ENCODE data around the gene OTOA. TPM values are rescaled to one million over a fixed set of nuclear protein-coding genes. Genes with fewer than 3 reads are reported as not detected.

The OTOA gene
- total RNA-seq, 2 experiments from 2014 or later: not detected

GRCh38 chr16:21650521-21650920 is 13.2 kb upstream of the OTOA start:
- no peaks in the 10 kb centered on the region for H3K9me3 ChIP-seq (ENCODE audit: low read length)
- POLR2A ChIA-PET: no interaction called here
- DNase-seq (ENCODE audit: low spot score): no peak
- H4K20me1 ChIP-seq (ENCODE audit: insufficient read depth, low read length): no peaks in the 10 kb centered on the region; the same call in 1 of the 2 replicates
- CTCF ChIA-PET (ENCODE audit: unreplicated experiment): no interaction called here
- no peak overlapping the region for H2AFZ ChIP-seq (ENCODE audit: low read length)
- H3K9me2 ChIP-seq (ENCODE audit: insufficient read depth, low read length): no peaks in the 10 kb centered on the region
- peaks cover 80% of the 10 kb centered on the region for H3K4me1 ChIP-seq (ENCODE audit: insufficient read depth, low read length, poor library complexity, severe bottlenecking)
- H3K4me2 ChIP-seq (ENCODE audit: low read length): no peak overlapping the region
- no peak overlapping the region for H3K4me3 ChIP-seq (ENCODE audit: low read depth, low read length, poor library complexity, severe bottlenecking)
- peaks cover 17% of the 10 kb centered on the region for H3K36me3 ChIP-seq (ENCODE audit: insufficient read depth, low read length)
- BruUV-seq (replicated peaks): no TSS peak
- TF ChIP-seq, protein P1, sequence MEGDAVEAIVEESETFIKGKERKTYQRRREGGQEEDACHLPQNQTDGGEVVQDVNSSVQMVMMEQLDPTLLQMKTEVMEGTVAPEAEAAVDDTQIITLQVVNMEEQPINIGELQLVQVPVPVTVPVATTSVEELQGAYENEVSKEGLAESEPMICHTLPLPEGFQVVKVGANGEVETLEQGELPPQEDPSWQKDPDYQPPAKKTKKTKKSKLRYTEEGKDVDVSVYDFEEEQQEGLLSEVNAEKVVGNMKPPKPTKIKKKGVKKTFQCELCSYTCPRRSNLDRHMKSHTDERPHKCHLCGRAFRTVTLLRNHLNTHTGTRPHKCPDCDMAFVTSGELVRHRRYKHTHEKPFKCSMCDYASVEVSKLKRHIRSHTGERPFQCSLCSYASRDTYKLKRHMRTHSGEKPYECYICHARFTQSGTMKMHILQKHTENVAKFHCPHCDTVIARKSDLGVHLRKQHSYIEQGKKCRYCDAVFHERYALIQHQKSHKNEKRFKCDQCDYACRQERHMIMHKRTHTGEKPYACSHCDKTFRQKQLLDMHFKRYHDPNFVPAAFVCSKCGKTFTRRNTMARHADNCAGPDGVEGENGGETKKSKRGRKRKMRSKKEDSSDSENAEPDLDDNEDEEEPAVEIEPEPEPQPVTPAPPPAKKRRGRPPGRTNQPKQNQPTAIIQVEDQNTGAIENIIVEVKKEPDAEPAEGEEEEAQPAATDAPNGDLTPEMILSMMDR (conservative IDR thresholded peaks at IDR 0.05; ENCODE audit: low read length): no peak
- no peak for TF ChIP-seq EZH2phosphoT487 (IDR thresholded peaks at IDR 0.05; ENCODE audit: borderline replicate concordance, low read depth, low read length)
- intact Hi-C loops (cut with micrococcal nuclease; ENCODE audit: unreplicated experiment): no loop called here
- no peak overlapping the region for H3K27ac ChIP-seq (ENCODE audit: low read depth, low read length, poor library complexity, severe bottlenecking)
- peaks cover 33% of the 10 kb centered on the region; the same call in 1 of the 2 replicates for H3K79me2 ChIP-seq (ENCODE audit: insufficient read depth, low read depth, low read length)

GRCh38 chr16:21651515-21651914 is 12.3 kb upstream of the OTOA start:
- H4K20me1 ChIP-seq (ENCODE audit: insufficient read depth, low read length): no peaks in the 10 kb centered on the region; the same call in 1 of the 2 replicates
- intact Hi-C loops (cut with micrococcal nuclease; ENCODE audit: unreplicated experiment): no loop called here
- no peak overlapping the region for H2AFZ ChIP-seq (ENCODE audit: low read length)
- no TSS peak for BruUV-seq (replicated peaks)
- ChIA-PET CTCF (ENCODE audit: unreplicated experiment) (interaction anchor here (0.7 kb wide), 1 partner anchor 61 kb away, joined by 4 read pairs; no protein-coding TSS in a partner anchor), POLR2A (no interaction called here)
- no peak overlapping the region for H3K4me2 ChIP-seq (ENCODE audit: low read length)
- H3K4me3 ChIP-seq (ENCODE audit: low read depth, low read length, poor library complexity, severe bottlenecking): no peak overlapping the region
- no peak for TF ChIP-seq EZH2phosphoT487 (IDR thresholded peaks at IDR 0.05; ENCODE audit: borderline replicate concordance, low read depth, low read length)
- TF ChIP-seq, protein P1 (conservative IDR thresholded peaks at IDR 0.05; ENCODE audit: low read length): no peak
- H3K4me1 ChIP-seq (ENCODE audit: insufficient read depth, low read length, poor library complexity, severe bottlenecking): peaks cover 80% of the 10 kb centered on the region
- DNase-seq (ENCODE audit: low spot score): no peak
- H3K36me3 ChIP-seq (ENCODE audit: insufficient read depth, low read length): peaks cover 27% of the 10 kb centered on the region
- H3K79me2 ChIP-seq (ENCODE audit: insufficient read depth, low read depth, low read length): peaks cover 25% of the 10 kb centered on the region; the same call in 1 of the 2 replicates
- no peaks in the 10 kb centered on the region for H3K9me3 ChIP-seq (ENCODE audit: low read length)
- no peak overlapping the region for H3K27ac ChIP-seq (ENCODE audit: low read depth, low read length, poor library complexity, severe bottlenecking)
- no peaks in the 10 kb centered on the region for H3K9me2 ChIP-seq (ENCODE audit: insufficient read depth, low read length)

DNA sequence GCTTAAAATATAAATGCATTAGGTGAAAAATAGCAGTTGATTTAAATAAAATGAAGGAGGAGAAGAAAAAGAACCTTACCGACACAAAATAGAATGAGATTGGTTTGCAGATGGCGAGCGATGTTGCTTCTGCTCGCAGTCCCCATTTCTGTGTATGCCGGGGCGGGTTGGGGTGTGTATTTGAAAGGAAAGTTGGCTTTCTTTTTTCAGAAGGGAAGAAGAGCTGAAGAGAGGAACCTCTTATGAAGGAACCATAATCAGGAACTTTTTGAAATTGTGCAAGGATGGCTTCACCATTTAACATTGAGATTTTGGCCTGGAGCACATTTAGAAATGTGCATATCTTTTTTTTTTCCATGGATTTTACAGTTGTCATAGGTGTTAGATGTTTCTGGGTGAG is 11.3 kb upstream of the OTOA start, which contains the start of gene IGSF6:
IGSF6 (minus strand) TSS at position 156 of the 400 bp plus-strand sequence; CDS start at position 146, 10 bp downstream.
- Histone ChIP-seq H3K9me2 (ENCODE audit: insufficient read depth, low read length) (no peaks in the 10 kb centered on the region), H4K20me1 (ENCODE audit: insufficient read depth, low read length) (peaks cover 2% of the 10 kb centered on the region; the same call in 1 of the 2 replicates), H3K36me3 (ENCODE audit: insufficient read depth, low read length) (peaks cover 29% of the 10 kb centered on the region), H2AFZ (ENCODE audit: low read length) (no peak within 1 kb of the TSS), H3K4me1 (ENCODE audit: insufficient read depth, low read length, poor library complexity, severe bottlenecking) (peaks cover 80% of the 10 kb centered on the region), H3K27ac (ENCODE audit: low read depth, low read length, poor library complexity, severe bottlenecking) (no peak within 1 kb of the TSS), H3K79me2 (ENCODE audit: insufficient read depth, low read depth, low read length) (peaks cover 24% of the 10 kb centered on the region; the same call in 1 of the 2 replicates), H3K4me3 (ENCODE audit: low read depth, low read length, poor library complexity, severe bottlenecking) (no peak within 1 kb of the TSS), H3K9me3 (ENCODE audit: low read length) (no peaks in the 10 kb centered on the region), H3K4me2 (ENCODE audit: low read length) (no peak within 1 kb of the TSS)
- intact Hi-C loops (cut with micrococcal nuclease; ENCODE audit: unreplicated experiment): no loop called here
- TF ChIP-seq, protein P1 (conservative IDR thresholded peaks at IDR 0.05; ENCODE audit: low read length): no peak
- TF ChIP-seq EZH2phosphoT487 (IDR thresholded peaks at IDR 0.05; ENCODE audit: borderline replicate concordance, low read depth, low read length): no peak
- ChIA-PET CTCF (ENCODE audit: unreplicated experiment) (no interaction called here), POLR2A (interaction anchor here (0.6 to 1.0 kb wide), 2 partner anchors 62 to 87 kb away, joined by 3 to 5 read pairs; no protein-coding TSS in a partner anchor)
- no TSS peak for BruUV-seq (replicated peaks)
- DNase-seq (ENCODE audit: low spot score): no peak

Measured in OCI-LY7 (cell line).